T-helper 1 cell (primary cell): Measurements from ENCODE around the gene PEX10.
A peak's percentile ranks its signal among the peaks of the same experiment; 100 is the strongest.
"Not testable (repeated sequence)": the region's sequence is repeated elsewhere in the genome, so short reads cannot be mapped to it uniquely, and the experiment has no call there.

Experiments used
- DNase-seq, 5 donors: peaks; one replicate each; pipeline ENCODE4 v3.0.0-alpha.2; 2012 to 2020
- total RNA-seq, 4 donors: gene quantifications; one replicate each; lab custom pipeline; 2026; lab: John Stamatoyannopoulos, UW

Gene PEX10
- total RNA-seq: 7.0 to 13.6 (median 9.8) reads per million in 4 donors

DNA sequence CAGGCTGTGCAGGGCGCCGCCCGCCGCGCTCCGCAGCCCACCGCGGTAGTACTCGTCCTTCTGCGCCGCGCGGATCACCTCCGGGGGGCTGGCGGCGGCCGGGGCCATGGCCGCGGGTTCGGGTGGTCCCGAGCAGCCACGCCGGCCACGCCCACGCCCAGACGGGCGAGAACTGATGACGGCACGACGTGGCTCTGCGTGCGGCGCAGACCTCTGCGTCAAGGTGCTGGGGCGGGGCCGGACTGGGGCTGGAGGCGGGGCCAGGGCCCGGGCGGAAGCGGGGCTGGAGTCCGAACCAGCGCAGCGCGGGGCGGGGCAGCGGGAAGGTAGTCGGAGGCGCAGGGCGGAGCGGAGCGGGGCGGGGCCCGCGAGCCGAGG lies at the start of gene PEX10:
Gene PEX10, minus strand, starts transcription at position 170 of the 378 bp plus-strand sequence. Its CDS starts 62 bp downstream, at position 108.
- peak; percentile 96 to 99 (median 98) for DNase-seq

DNA sequence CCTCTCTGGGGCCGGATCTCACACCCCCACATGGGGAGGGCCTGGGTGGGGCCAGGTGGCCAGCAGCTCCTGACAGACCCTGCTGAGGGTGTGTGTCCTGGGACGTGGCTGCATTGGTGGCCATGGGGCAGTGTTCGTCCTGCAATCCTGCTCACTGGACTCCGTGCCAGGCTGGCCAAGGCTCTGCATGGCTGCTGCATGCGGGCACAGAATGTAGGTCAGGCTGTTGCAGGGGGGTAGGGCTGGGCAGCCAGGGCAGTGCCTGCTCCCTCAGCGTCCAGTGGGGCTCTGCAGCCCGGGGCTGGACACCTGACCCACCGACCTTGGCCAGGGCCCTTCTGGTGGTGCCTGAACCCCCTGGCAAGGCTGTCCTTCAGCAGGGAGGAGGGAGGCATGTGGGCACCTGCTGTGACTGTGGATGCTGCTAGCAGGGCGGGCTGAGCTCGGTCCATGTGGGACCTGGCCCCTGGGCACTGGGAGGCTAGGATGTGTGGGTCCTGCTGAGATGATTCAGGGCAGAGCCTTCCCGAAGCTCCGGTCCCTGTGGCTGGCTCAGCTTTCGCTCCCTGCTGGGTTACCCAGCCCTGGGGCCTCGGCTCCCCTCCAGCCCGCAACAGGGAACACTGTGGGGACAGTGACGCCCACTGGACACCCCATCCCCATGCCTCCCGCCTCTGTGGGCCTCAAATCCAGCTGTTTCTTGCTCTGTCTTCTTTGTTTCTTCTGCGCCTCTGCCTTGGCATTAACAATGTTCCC lies 48.8 kb upstream of the PEX10 start:
- DNase-seq: no peak

DNA sequence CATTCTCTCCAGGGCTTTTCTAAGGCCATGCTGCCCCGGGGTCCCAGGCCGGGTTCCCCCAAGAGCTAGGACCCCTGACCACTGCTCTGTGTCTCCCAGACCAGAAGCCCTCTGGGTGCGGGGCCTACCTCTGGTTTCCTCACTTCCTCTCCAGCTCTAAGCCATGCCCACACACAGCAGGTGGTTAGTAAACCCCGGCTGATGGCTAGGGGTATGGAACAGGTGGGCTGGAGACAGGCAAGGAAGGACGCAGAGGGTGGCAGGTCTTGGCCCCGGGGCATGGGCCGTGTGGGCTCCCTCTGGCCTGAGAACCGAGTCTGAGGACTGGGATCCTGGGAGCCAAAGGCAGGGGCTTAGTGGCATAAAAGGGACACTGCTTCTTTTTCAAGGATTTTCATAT lies 47.8 kb upstream of the PEX10 start:
- no peak for DNase-seq

DNA sequence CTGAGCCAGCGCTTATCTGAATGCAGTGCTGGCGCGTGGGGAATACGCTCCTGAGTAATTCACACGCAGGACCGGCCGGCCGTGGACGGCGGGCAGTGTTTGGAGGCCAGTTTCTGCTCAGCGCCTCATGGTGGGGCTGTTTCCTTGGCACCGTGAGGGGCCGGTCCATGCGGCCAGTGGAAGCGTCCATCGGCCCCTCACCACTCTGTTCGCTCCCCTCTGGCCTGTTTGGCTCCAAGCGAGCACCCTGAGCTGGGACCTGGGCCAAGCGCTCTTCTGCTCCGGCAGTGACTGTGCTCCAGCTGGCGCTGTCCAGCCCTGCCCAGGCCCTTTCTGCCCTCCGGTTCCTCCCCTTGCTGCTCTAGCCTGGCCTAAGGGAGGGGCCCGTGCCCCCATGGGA lies 47.4 kb upstream of the PEX10 start:
- no peak for DNase-seq

DNA sequence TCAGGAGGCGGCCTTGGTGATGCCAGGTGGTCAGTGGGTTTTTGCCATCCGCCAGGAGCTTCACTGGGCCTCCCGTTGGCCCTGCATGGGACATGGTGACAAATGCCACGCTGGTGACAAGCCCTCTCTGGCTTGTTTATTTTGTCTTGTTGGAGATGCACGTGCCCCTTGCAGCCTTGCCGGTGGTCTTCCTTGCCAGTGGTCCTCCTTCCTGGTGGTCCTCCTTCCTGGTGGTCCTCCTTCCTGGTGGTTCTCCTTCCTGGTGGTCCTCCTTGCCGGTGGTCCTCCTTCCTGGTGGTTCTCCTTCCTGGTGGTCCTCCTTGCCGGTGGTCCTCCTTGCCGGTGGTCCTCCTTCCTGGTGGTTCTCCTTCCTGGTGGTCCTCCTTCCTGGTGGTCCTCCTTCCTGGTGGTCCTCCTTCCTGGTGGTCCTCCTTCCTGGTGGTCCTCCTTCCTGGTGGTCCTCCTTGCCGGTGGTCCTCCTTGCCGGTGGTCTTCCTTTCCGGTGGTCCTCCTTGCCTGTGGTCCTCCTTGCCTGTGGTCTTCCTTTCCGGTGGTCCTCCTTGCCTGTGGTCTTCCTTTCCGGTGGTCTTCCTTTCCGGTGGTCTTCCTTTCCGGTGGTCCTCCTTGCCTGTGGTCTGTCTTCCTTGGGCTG lies 46.9 kb upstream of the PEX10 start:
- DNase-seq: not testable (repeated sequence)

DNA sequence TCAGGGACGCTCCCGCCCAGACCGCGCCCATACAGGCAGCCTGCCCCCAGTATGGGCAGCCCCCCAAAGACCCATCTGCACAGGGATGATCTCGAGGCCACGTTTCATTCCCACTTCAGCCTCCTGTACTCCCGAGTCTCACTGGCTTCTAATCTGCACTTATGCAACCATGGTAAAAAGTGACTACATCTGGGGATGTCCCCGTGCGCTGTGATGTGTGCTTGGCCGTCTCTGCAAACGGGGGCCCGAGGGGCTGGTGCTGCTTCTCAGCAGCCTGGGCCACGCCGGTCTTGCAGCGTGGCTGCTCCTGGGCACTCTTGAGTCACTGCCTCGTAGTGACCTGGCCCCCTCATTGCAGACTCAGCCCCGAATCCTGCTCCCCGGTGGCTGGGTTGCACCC lies 46.3 kb upstream of the PEX10 start:
- DNase-seq: no peak

DNA sequence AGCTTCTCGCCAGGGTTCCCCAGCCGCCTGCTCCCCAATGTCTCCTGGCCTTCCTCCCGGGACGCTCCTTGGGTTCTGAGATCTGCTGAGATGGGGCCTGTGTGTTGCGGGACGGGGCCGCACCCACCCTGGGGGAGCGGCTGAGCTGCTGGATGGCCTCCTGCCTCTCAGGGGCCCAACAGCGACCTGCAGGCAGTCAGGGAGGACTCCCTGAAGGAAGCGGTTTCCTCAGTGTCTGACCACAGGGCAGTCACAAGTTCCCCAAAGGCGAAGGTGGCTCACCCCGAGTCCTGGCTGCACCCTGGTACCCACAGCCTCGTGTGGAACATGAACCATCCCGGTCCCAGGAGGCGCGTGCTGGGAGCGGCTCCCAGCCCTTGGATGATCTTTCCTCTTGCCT lies 45.1 kb upstream of the PEX10 start:
- DNase-seq: no peak

DNA sequence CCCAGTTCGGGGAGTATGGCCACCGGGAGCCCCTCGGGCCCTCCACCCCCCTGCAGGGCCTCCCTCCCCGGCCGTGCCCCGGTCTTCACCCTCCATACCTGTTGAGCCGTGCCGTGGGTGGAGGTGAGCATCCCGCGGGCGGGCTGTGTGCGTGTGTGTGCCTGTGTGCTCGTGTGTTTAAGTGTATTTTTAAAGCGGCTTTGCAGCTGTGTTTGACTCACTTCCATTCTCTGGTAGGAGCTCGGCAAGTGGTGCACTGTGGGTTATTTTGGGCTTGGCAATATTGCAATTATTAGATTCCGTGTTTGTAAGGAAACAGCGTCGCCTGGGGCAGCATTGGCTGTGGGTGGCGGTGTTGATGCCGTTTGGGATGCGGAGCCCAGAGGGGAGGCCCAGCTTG lies 43.4 kb upstream of the PEX10 start:
- DNase-seq: no peak

DNA sequence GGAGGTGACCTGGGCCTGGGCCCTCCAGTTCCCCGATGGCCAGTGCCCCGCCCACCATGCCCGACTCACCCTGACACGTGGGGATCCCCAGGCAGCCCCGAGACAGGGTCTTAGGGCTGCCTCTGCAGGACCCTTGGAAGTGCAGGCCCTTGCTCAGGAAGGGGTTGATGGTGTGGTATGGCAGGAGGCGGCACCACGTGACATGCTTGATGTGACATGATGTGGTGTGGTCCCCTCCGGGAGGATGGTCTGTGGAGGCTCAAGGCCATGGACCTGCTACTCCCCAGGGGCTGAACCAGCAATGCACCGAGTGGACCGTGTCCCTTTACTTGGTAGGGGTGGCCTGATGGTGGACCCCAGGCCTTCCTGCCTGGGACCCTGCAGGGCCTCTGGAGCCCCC lies 41.9 kb upstream of the PEX10 start:
- DNase-seq: no peak

DNA sequence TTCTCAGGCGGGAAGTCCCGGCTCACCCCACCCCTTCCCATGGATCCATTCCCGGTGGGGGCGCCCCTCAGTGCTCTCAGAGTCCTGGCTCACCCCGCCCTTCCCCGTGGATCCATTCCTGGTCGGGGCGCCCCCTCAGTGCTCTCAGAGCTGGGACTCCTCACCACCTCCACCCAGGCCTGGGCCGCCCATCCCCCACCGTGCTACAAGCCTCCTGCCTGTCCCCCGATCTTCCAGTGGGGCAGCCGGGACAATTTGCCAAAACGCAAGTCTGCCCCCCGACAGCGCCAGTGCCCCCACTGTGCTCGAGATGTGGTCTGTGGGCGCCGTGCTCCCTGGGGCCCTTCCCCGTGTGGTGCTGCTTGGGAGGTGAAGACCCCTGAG lies 40.6 kb upstream of the PEX10 start:
- DNase-seq: no peak

DNA sequence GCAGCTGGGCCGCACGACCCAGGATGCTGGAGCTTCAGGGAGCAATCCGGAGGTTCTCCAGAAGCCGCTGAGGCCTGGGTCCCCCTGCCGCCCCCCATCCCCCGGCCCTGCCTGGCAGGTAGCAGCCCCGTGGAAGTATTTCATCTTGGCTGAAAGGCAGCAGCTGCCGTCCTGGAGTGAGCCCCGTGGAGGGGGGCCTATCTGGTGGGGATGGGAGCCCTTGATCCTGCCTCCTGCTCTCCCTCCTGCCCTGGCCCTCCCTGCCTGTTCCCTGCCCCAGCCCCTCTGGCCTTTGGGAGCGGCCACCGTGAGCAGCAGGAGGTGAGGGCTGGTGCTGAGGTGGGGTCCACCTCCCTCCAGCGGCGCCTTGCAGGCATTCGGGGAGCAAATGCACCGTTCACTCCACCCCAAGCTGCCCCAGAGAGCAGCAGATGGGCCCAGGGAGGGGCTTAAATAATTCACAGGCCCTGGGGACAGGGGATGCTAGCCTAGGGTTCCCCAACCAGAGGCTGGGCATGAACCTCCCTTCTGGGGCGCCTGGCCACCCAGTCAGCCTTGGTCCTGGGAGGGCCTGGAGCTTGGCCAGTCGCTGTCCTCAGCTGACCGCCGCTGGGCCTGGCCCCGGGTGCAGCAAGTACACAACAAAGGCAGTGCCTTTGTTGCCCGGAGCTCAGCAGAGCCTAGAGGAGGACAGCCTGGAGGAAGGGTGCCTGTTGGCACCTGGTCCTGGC lies 40.0 kb upstream of the PEX10 start:
- DNase-seq: no peak

DNA sequence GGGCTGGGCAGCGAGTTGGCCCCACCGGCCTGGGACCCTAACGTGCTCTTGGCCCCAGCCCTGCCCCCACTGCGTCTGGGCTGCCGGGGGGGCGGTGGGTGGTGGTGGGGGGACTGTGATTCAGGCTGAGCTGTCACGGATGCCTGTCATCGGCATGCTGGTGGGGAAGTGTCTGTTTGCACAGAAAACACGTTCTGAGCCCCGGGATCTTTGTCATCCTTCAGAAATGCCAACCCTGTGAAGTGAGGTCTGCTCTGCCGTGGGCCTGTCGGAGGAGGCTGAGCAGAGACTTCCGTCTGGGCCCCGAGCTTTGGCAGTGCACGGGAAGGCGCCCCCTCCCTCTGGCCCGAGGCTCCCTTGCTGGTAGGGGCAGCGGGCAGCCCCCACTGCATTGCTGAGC lies 39.4 kb upstream of the PEX10 start:
- DNase-seq: no peak

DNA sequence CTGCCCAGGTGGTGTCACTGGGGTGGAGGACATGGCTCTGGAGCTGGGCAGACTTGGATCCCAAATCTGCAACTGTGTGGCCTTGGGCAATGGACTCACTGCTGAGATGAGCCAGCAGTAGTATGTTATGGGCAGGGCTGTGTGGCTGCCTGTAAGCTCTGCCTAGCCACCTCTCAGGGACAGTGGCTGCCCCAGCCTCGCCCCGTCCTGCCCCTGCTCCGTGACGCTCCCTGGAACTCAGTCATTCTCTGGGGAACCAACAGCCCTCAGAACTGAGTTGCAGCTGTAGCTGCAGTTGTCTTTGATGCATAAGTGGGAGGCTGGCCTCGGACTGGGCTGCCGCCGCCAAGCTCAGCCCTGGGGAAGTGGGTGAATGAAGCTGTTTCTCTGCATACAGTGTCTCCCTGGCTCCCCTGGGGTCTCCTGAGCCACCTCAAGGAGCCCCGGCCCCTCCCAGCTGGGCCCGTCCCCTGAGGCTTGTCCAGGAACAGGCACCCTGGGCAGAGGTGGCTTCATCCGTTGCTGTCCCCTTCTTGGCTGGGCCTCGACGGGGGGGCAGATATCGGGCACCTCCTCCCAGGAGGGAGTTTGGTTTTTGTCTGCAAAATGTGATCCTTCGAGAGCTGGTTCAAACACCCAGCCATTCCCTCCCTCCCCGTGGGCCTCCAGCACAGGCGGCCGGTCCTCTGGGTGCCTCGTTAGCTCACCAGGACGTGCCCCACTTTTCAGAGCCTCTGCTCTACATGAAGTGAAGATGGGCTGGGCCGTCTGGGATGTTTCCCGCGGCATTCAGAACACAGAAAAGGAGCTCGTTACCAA lies 37.5 kb upstream of the PEX10 start:
- no peak for DNase-seq

DNA sequence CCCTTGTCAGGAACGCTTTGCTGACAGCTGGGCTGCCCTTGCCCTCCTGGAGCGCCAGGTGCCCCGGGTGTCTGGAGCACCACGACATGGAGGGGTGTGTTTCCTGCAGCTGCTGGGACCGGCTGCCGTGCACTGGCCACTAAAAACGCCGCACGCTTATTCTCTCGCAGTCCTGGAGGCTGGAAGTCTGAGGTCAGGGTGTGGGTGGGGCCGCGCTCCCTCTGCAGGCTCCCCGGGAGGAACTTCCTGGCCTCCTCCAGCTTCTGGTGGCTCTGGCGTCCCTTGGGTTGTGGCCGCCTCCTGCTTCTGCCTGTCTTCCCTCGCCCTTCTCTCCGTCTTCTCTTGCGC lies 35.7 kb upstream of the PEX10 start:
- DNase-seq: no peak

DNA sequence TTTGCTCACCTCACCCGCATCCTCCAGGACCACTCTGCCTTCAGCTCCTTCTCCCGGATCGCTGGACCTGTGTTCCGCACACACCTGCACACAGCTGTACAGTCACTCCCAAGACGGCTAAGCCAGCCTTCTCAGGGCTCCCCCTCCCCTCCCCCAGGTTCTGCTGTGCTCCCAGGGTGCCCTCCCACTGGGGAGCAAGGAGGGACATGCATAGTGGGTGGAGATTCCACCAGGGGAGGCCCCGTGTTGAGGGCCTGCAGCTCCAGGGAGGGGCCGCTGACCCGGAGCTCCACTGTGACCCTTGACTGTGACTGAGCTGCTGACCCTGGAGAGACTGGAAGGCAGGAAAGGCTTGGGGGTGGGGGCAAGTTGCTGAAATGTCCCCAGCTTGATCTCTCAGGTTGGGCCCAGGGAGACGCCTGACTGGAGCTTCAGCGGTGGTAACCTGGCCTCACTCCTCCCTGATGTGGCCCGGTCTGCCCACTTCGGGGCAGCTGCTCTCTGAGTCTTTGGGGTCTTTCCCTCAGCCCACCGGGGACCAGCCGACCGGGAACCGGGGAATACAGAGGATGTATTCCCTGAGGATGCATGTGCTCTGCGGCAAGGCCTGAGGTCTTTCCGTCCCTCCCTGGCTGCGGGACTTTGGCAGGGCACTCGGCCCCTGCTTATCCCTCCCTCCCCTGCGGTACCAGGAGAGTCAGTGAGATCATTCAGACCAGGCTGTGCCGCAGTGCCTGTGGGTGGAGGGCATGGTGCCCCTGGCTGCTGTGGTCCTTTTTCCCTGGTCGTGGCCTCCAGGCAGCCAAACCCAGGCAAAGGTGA lies 35.1 kb upstream of the PEX10 start:
- DNase-seq: no peak

DNA sequence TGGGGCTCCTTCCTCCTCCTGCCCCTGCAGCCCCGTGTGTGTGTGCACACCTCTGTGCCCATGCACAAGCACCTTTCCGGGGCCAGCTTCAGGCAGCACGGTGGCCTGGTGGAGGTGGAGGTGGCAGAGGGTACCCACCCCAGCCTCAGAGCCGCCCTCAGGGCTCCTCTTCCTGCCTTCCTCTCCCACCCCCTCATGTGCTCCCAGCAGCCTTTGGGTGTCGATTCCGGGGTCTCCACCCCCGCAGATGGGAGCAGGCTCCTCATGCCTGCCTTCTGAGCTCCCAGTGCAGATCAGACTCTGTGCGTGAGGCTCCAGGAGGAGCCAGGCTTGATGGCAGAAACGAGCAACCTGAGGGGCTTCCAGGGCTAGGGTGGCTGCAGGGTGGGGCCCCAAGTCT lies 34.5 kb upstream of the PEX10 start:
- DNase-seq: no peak

DNA sequence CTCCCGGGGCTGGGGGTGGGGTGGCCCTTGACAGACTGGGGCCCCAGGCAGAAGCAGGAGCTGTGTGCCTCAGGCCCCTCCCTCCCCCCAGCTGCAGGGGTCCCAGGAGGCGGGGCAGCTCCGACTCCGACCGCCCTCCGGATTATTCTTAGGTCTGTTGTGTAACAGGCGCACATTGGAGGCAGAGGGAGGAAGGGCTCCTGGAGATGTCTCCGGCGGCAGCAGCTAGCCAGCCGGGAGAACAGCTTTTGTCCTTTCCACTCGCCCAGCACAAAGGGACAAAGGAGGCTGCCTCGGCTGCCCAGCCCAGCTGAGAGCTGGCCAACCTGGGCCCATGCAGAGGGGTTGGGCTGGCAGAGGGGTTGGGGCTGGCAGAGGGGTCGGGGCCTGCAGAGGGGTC lies 34.0 kb upstream of the PEX10 start:
- no peak for DNase-seq

DNA sequence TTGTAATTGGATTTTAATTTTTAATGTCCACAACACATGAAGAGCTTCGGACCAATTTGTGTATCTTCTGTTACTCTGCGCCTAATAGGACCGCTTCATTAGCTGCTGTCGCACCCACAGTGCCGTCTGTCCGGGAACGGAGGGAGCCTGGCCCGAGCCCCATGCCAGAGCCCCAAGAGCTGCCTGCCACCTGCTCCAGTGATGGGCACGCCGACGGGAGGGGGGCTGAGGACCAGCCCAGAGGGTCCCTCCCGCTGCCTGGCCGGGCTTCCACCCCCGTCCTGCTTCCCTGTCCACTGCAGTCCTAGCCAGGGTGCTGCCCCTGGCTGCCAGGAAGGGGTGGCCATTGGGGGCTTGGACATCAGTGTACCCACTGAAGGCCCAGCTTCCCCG lies 33.5 kb upstream of the PEX10 start:
- DNase-seq: no peak

DNA sequence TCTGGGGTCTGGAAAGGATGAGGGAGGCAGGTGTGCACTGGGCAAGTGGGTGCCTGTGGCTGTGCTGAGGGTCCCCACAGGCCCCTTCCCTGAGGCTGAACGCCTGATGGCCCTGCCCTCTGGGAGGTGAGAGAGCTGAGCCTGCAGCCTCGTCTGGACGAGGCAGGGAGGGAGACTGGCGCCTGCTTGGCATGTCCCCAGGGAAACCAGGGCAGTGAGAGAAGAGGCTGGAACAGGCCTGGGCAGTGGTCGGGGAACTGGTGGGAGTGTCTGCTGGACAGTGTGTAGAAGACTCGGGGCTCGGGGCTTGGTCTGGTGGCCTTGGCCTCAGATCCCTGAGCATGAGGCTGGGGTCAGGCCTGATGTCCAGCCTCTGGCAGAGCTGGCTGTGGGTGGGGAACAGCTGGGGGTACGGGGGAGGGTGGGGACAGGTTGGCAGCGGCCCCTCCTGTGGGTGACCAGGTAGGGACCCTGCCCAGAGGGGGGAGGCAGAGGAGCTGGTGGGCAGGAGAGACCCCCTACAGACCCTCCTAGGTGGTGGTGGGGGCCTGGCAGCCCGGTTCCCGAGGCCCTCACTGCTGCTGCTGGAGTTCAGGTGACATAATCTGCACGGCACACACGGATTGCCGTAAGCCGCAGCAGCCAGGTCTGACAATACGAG lies 32.9 kb upstream of the PEX10 start:
- no peak for DNase-seq

DNA sequence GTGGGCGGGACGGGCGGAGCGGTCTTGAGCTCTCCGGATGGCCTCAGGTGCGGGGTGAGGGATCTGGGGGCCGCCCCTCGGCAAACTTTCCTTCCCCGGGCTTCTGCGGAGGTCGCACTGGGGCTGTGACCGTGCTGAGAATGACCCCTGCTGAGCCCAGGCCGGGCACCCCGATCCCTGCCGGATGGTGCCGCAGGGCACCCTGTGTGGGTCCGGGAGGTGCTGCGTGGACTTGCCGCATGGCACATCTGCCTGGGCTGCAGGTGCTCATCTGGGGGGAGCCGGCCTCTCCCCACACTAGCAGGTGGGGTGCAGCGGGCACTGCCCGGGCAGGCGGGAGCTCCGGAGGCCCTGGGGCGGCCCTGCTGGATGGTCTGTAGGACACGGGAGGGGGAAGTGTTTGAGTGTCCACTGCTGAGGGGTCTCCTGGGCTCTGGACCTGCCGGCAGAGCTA lies 31.8 kb upstream of the PEX10 start:
- no peak for DNase-seq

DNA sequence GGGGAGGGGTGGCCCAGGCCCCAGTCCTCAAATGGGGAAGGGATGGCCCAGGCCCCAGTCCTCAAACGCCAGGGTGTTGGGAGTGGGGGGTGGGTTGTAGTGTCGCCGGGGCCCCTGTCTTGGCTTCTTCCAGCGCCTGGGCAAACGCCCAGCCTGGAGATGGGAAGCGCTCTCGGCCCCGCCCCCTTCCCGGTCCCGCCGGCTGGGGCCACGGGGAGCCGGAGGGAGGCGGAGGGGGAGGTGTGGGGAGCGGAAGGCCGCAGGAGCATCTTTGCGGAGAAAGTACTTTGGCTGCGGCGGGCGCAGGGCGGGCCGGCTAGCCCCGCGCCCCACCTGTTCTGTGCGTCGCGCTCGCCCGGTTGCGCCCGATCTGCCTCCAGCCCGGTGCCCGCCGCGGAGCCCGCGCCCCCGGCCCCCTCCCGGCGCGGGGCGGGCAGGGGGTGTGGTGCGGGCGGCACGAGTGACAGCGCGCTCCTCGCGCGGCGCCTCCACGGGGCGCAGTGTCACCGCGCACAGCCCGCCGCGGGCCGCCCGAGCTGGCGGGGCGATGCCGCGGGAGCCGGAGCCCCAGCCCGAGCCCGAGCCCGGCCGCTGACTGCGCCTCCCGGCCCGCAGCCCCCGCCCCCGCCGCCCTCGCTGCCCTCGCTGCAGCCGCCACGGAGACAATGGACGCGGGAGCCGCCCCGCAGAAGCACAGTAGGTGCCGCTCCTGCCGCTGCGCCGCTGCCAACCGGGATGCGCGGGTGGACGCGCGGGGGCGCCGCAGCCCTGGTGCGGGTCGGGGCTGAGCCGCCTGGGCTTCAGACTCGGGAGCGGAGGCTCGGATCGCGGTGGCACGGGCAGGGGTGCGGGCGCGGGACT lies 31.1 kb upstream of the PEX10 start:
- DNase-seq: peak in 1 of 5 donors; percentile 22
